Upper lobe of left lung (tissue), 6 donors: ENCODE data around the gene MICALL1. TPM values are rescaled to one million over a fixed set of nuclear protein-coding genes. Genes with fewer than 3 reads are reported as not detected.

ENCODE experiments used
- total RNA-seq, 6 donors: library from RNA; depleted of rRNA in 4 of 6; stranded (reverse); fragments of >200 nt in 4 of 6; gene quantifications; one replicate each; pipeline versions ENCODE4 v1.1.0 to v1.2.1, GENCODE V29; 2016 to 2021
- donor health status: DM: no; HTN: no; CAD: no; lungs with moderate emphysema.
- donor health status: DM: no; HTN: yes; CAD: no; lungs with severe emphysema.

The MICALL1 gene
- total RNA-seq, 6 donors from 2014 or later: 24.3 to 47.1 (median 37.3) TPM

Other genes starting within 250 kb of the MICALL1 start
- 10 to 100 TPM in 1 of 6 donors, 1 to 10 TPM in 5; 2.1 to 11.1 (median 8.7) TPM for gene PDXP, start 247.6 kb upstream of the MICALL1 start, total RNA-seq
- gene LGALS1, start 230.7 kb upstream of the MICALL1 start, total RNA-seq: 100 to 1,000 TPM; 125 to 750 (median 400) TPM
- gene NOL12, start 220.0 kb upstream of the MICALL1 start, total RNA-seq: 10 to 100 TPM; 23.5 to 89.1 (median 26.7) TPM
- 100 to 1,000 TPM in 4 of 6 donors, 10 to 100 TPM in 2; 76.5 to 151 (median 113) TPM for gene TRIOBP, start 209.2 kb upstream of the MICALL1 start, total RNA-seq
- 10 to 100 TPM in 2 of 6 donors, 1 to 10 TPM in 4; 2.7 to 16.7 (median 7.5) TPM for gene GCAT, start 98.4 kb upstream of the MICALL1 start, total RNA-seq
- gene GALR3, start 82.9 kb upstream of the MICALL1 start, total RNA-seq: not detected
- 10 to 100 TPM; 22.4 to 49.2 (median 38.2) TPM for gene ANKRD54, start 62.0 kb upstream of the MICALL1 start, total RNA-seq
- 100 to 1,000 TPM; 130 to 418 (median 248) TPM for gene EIF3L, start 56.9 kb upstream of the MICALL1 start, total RNA-seq
- gene C22orf23, start 47.3 kb downstream of the MICALL1 start, total RNA-seq: 1 to 10 TPM in 3 of 6 donors, under 1 TPM in 2, not detected in 1; 0.46 to 7.2 (median 1.2) TPM
- gene POLR2F, start 47.4 kb downstream of the MICALL1 start, total RNA-seq: 100 to 1,000 TPM in 2 of 6 donors, 10 to 100 TPM in 4; 48.9 to 152 (median 71.7) TPM
- gene SOX10, start 78.3 kb downstream of the MICALL1 start, total RNA-seq: under 1 TPM in 1 of 6 donors, not detected in 5; 0.15 TPM
- 100 to 1,000 TPM in 1 of 6 donors, 10 to 100 TPM in 5; 31.6 to 189 (median 50.3) TPM for gene PICK1, start 151.1 kb downstream of the MICALL1 start, total RNA-seq
- gene SLC16A8, start 177.9 kb downstream of the MICALL1 start, total RNA-seq: 1 to 10 TPM in 1 of 6 donors, under 1 TPM in 3, not detected in 2; 0.26 to 6.3 (median 0.73) TPM
- gene BAIAP2L2, start 204.4 kb downstream of the MICALL1 start, total RNA-seq: 1 to 10 TPM in 1 of 6 donors, under 1 TPM in 2, not detected in 3; 0.94 to 6.3 (median 0.98) TPM